HepG2 (cell line): ENCODE measurements around the gene KLF9. TPM values are rescaled to one million over a fixed set of nuclear protein-coding genes. Genes with fewer than 3 reads are reported as not detected.

Experiments
- ATAC-seq: fragments of 200-7000 bp; cut with Tn5 transposase; 3 replicates; pipeline ENCODE4 v1.9.1; 2020; ENCODE audit warnings: mild to moderate bottlenecking, moderate library complexity
- BruUV-seq: library from RNA; stranded (reverse); fragments of 400-500 nt; replicated peaks from 2 replicates; lab custom pipeline; 2021; lab: Mats Ljungman, UMichigan
- CTCF ChIA-PET: fragments of 300-600 bp; formaldehyde crosslinking; extraction: SDS; loops from one replicate; lab custom pipeline; 2021; ENCODE audit warnings: low total read pairs, inconsistent platforms, low intra/inter-chr PET ratio; lab: Yijun Ruan, JAX
- POLR2A ChIA-PET: fragments of 350-600 bp; sonication (Branson Sonifier 250); formaldehyde crosslinking; loops from one replicate; lab custom pipeline; 2020; ENCODE audit warnings: antibody characterized with exemption, inconsistent platforms; lab: Yijun Ruan, JAX
- DNase-seq: peaks from one replicate; pipeline ENCODE4 v3.0.0-alpha.2; 2015; ENCODE audit warnings: low spot score
- FAIRE-seq: peaks from 3 replicates; lab custom pipeline; 2011; peaks lifted over from hg19 to GRCh38; lab: Jason Lieb, UNC
- H2AFZ ChIP-seq: one replicate; pipeline ENCODE4 v1.6.1; 2011; ENCODE audit warnings: low read length, inconsistent platforms
- H3K27ac ChIP-seq: fragments of 300-600 bp; 3 replicates; pipeline ENCODE4 v1.8.0; 2011; ENCODE audit warnings: mixed run types, mild to moderate bottlenecking, mixed read lengths, low read length, inconsistent platforms; ENCODE audit not compliant: insufficient read depth; ENCODE audit errors: extremely low read length
- H3K27me3 ChIP-seq, 2 experiments: fragments of 200-600 bp in 1 of 2; 2 replicates in 1 of 2; 3 replicates in 1 of 2; pipeline versions ENCODE4 v1.6.0 to v1.8.0; 2011; ENCODE audit warnings: low read length in 2 of 2, mild to moderate bottlenecking in 2 of 2, moderate library complexity in 2 of 2, inconsistent platforms in 1 of 2; ENCODE audit not compliant: insufficient read depth in 2 of 2, control insufficient read depth in 1 of 2
- H3K36me3 ChIP-seq, 2 experiments: fragments of 200-600 bp in 1 of 2; replicated peaks in 1 of 2; 2 replicates in 1 of 2; 3 replicates in 1 of 2; pipeline versions ENCODE4 v1.5.1 to v1.8.0; 2011; ENCODE audit warnings: low read length in 2 of 2, inconsistent platforms in 1 of 2; ENCODE audit not compliant: insufficient read depth in 2 of 2, control insufficient read depth in 1 of 2
- H3K4me1 ChIP-seq: 2 replicates; pipeline ENCODE4 v1.5.1; 2012; ENCODE audit warnings: low read length, inconsistent platforms; ENCODE audit not compliant: insufficient read depth
- H3K4me2 ChIP-seq: 2 replicates; pipeline ENCODE4 v1.6.0; 2011; ENCODE audit warnings: low read depth, low read length, inconsistent platforms
- H3K4me3 ChIP-seq, 3 experiments: fragments of 200-600 bp in 1 of 3; sonication (generic), shearing (Covaris generic) in 1 of 3; replicated peaks in 1 of 3; 2 replicates each; pipeline ENCODE4 v1.5.1; 2011 to 2016; ENCODE audit warnings: low read length in 3 of 3, inconsistent platforms in 2 of 3, low read depth in 2 of 3, mild to moderate bottlenecking in 2 of 3, control low read depth in 1 of 3, mixed read lengths in 1 of 3; ENCODE audit not compliant: insufficient read depth in 1 of 3
- H3K79me2 ChIP-seq: one replicate; pipeline ENCODE4 v1.6.1; 2011; ENCODE audit warnings: low read length, inconsistent platforms; ENCODE audit not compliant: insufficient read depth
- H3K9ac ChIP-seq: 2 replicates; pipeline ENCODE4 v1.6.0; 2011; ENCODE audit warnings: mild to moderate bottlenecking, low read depth, low read length, inconsistent platforms; ENCODE audit not compliant: insufficient read depth
- H3K9me3 ChIP-seq: 2 replicates; pipeline ENCODE4 v1.5.1; 2012; ENCODE audit warnings: mild to moderate bottlenecking, low read length
- H4K20me1 ChIP-seq: 2 replicates; pipeline ENCODE4 v1.6.0; 2011; ENCODE audit warnings: inconsistent platforms, mild to moderate bottlenecking, low read length, moderate library complexity; ENCODE audit not compliant: insufficient read depth
- BCL3 ChIP-seq: sonication (generic); formaldehyde crosslinking; IDR thresholded peaks from 2 replicates; pipeline ENCODE4 v1.5.1; 2020; ENCODE audit warnings: mild to moderate bottlenecking, missing genetic modification reagents, moderate library complexity
- CHCHD3 ChIP-seq: sonication (generic); formaldehyde crosslinking; IDR thresholded peaks from 2 replicates; pipeline ENCODE4 v1.8.0; 2022; ENCODE audit warnings: mild to moderate bottlenecking, missing genetic modification reagents, moderate library complexity
- HOXA3 ChIP-seq: sonication (generic); formaldehyde crosslinking; IDR thresholded peaks from 2 replicates; pipeline ENCODE4 v1.5.0; 2020; ENCODE audit warnings: missing genetic modification reagents
- SKIL ChIP-seq: sonication (generic); formaldehyde crosslinking; IDR thresholded peaks from 2 replicates; pipeline ENCODE4 v1.8.0; 2022; ENCODE audit warnings: missing genetic modification reagents, mild to moderate bottlenecking, moderate library complexity, borderline replicate concordance
- SYNCRIP ChIP-seq: fragments of 200-400 bp; formaldehyde crosslinking; IDR thresholded peaks from 2 replicates; pipeline ENCODE4 v1.6.1; 2018; ENCODE audit warnings: mild to moderate bottlenecking, low read depth, low read length; ENCODE audit not compliant: insufficient read depth
- TEAD3 ChIP-seq: optimal IDR thresholded peaks from 2 replicates; pipeline ENCODE3; 2016; ENCODE audit warnings: borderline replicate concordance
- ZNF33A ChIP-seq: sonication (generic); formaldehyde crosslinking; IDR thresholded peaks from 2 replicates; pipeline ENCODE4 v1.5.1; 2020; ENCODE audit warnings: missing genetic modification reagents, mild to moderate bottlenecking, moderate library complexity, borderline replicate concordance
- ZNF383 ChIP-seq: sonication (generic); formaldehyde crosslinking; IDR thresholded peaks from 2 replicates; pipeline ENCODE4 v1.4.0; 2020; ENCODE audit warnings: missing genetic modification reagents, mild to moderate bottlenecking, borderline replicate concordance
- ZNF740 ChIP-seq: sonication (generic); formaldehyde crosslinking; IDR thresholded peaks from 2 replicates; pipeline ENCODE4 v1.4.0; 2020; ENCODE audit warnings: missing genetic modification reagents
- ZNF780A ChIP-seq: sonication (generic); formaldehyde crosslinking; IDR thresholded peaks from 2 replicates; pipeline ENCODE4 v1.8.0; 2022; ENCODE audit warnings: mild to moderate bottlenecking, missing genetic modification reagents, moderate library complexity
- WGBS: methylation state at CpG from one replicate; pipeline ENCODE4 v1.1.6; 2017; ENCODE audit warnings: low lambda C conversion rate; 5-methylcytosine and 5-hydroxymethylcytosine counted together
- in situ Hi-C: cut with HindIII; loops from 2 replicates; pipeline ENCODE4 v1.10.0; 2017; ENCODE audit warnings: low pct_unique_long_range_greater_than_20kb; ENCODE audit not compliant: extremely low pct_ligation_motif_present
- intact Hi-C: fragments of 100-400 bp; cut with micrococcal nuclease; formaldehyde crosslinking; loops from one replicate; pipeline ENCODE4 v1.10.0; 2022; ENCODE audit not compliant: unreplicated experiment
- polyA plus RNA-seq, 8 experiments: library from polyadenylated mRNA; depleted of rRNA in 3 of 8; stranded (reverse) in 7 of 8; unstranded in 1 of 8; fragments of >200 nt; fragmentation: Illumina TruSeq in 4 of 8; extraction: Trizol in 4 of 8; gene quantifications; 2 replicates each; pipeline versions ENCODE4 v1.2.1 to v1.2.3, GENCODE V29; 2011 to 2016; ENCODE audit warnings: low read depth in 4 of 8, missing spikeins in 1 of 8, mixed read lengths in 1 of 8; ENCODE audit not compliant: insufficient read depth in 1 of 8
- total RNA-seq, 5 experiments: library from RNA; depleted of rRNA; stranded (reverse); fragments of >200 nt; fragmentation: Illumina TruSeq; extraction: Trizol; gene quantifications; 2 replicates each; pipeline ENCODE4 v1.2.3, GENCODE V29; 2016; ENCODE audit warnings: low read depth in 1 of 5

KLF9 gene
- total and polyA plus RNA-seq, 2 of the 13 experiments (the other 11 are each of a cell fraction or from before 2014, with no cell fraction given) = 5.7 to 7.2 TPM

GRCh38 chr9:70392850-70393249 is 21.6 kb downstream of the KLF9 start:
- DNase-seq = no peak
- TF ChIP-seq ZNF780A (CRISPR knock-in tag) (no peak), HOXA3 (CRISPR knock-in tag) (no peak), ZNF740 (CRISPR knock-in tag) (no peak), TEAD3 (no peak), ZNF383 (CRISPR knock-in tag) (no peak), ZNF33A (CRISPR knock-in tag) (no peak), BCL3 (CRISPR knock-in tag) (no peak), SYNCRIP (no peak), SKIL (CRISPR knock-in tag) (no peak), CHCHD3 (no peak)
- Histone ChIP-seq H3K9me3 (no peaks in the 10 kb centered on the region), H3K27ac (no peak overlapping the region), H3K4me1 (no peaks in the 10 kb centered on the region), H3K4me3 (no peak overlapping the region), H3K9ac (no peak overlapping the region), H4K20me1 (peaks cover 57% of the 10 kb centered on the region), H2AFZ (no peak overlapping the region), H3K36me3 (no peaks in the 10 kb centered on the region), H3K27me3 (no peaks in the 10 kb centered on the region), H3K79me2 (peaks cover 36% of the 10 kb centered on the region), H3K4me2 (no peak overlapping the region)
- ATAC-seq = no peak
- no TSS peak for BruUV-seq
- CTCF ChIA-PET = no interaction called here
- intact Hi-C loops = no loop called here
- POLR2A ChIA-PET = no interaction called here
- in situ Hi-C loops = no loop called here
- WGBS = 96% methylated on average over 3 of the region's 3 CpGs
- no peak for FAIRE-seq
